ENCODE data around the gene YIPF2. TPM values are rescaled to one million over a fixed set of nuclear protein-coding genes. Genes with fewer than 3 reads are reported as not detected.

Gene YIPF2
- total RNA-seq, 1 experiment from 2014 or later, result 129 TPM

DNA sequence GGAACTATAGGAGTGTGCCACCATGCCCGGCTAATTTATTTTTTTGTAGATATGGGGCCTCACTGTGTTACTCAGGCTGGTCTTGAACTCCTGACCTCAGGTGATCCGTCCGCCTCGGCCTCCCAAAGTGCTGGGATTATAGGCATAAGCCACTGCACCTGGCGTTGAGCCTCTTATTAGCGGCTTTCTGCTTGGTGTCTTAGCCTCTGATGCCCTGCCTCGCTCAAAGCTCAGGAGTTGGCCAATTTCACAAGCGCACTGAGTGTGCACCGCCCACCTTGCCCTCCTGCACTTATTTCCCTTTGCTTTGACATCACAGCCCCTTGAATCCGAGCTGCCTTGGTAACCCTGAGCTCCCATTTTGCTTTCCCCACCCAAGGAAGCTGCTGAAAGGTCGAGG, 10.1 kb downstream of the YIPF2 start:
- DNase-seq (ENCODE audit: low read depth), result no peak
- in situ Hi-C loops (cut with HindIII; ENCODE audit: low pct_unique_long_range_greater_than_20kb, low sequenced_read_pairs), result no loop called here

DNA sequence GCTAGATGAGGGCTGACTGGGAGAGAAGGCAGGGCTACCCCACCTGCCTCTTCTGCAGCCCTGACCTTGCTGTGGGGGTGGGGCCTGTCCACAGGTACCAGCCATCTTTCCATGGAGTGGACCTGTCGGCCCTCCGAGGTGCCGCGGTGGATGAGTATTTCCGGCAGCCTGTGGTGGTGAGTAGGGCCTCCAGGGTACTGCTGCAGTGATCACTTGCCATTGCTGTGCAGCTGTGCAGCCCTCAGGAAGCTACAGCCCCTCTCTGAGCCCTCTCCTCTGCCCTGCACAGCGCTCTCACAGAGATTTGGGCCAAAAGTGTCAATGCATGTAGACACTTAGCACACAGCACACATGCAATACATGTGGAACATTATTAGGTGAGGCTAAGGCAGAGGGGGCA, 11.8 kb downstream of the YIPF2 start:
- in situ Hi-C loops (cut with HindIII; ENCODE audit: low pct_unique_long_range_greater_than_20kb, low sequenced_read_pairs), result no loop called here
- DNase-seq (ENCODE audit: low read depth), result no peak

DNA sequence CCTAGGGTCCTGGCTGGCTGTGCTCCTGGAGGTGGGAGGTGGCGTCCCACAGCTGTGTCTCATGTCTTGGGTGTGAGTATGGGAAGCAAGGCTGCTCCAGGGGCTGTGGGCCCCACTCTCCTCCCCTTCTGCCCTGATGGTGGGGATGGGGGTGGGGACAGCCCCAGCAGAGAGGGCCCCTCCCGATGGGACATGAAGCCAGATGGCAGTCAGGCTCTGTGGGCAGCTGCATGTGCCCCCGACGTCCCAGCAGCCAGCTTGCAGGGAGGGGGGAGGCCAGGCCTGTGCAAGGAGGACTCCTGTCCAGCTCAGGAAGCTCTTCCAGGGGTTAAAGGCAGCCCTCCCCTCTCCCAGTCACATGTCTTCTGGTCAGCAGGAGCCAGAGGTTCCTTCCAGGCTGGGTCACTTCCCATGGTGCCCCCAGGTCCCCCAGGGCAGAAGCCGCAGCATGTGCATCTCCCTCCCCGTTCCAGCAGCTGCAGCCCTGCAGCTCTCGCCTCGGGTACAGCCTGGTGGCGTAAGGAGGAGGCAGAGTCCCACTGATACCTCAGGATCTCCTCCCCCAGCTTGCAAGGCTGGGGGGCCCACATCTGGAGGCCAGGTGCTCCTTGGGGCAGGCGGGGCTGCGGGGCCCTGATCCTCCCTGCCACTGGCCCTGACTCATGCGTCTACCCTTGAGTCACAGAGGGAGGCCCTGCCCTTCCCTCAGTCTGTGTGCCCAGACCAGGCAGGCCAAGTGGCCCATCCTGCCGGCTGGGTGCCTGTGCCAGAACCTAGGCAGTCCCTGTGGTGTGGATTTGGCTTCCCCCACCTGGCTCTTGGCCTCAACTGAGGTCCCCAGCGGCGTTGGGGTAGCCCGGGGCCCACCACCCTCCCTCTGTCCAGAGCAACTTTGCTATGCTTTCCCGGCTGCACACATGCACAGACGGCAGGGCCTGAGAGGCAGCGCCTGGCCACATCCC, 13.0 kb downstream of the YIPF2 start:
- in situ Hi-C loops (cut with HindIII; ENCODE audit: low pct_unique_long_range_greater_than_20kb, low sequenced_read_pairs), result no loop called here
- peak; percentile 43 for DNase-seq (ENCODE audit: low read depth)

DNA sequence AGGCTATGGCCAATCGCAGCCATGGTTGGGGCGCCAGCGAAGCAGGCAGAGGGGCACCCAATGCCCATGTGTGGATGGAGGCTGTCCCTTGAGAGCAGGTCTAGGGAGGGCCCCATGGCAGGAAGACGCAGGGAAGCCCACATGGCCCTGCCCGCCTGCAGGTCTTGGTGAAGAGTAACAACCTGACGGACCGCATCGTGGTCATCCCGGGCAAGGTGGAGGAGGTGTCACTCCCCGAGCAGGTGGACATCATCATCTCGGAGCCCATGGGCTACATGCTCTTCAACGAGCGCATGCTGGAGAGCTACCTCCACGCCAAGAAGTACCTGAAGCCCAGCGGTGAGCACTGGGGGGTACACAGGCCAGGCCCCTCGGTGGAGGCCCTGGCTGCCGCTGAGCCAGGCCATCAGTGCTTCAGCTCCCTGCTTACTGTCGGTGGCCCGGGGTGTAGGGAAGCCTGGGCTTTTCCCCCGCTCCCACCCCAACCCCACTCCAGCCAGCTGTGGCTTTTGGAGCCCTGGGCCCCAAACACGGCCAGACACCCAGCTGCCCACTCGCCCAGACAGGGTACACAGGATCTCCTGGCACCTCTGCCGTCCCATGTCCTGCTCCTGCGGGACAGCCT, 14.6 kb downstream of the YIPF2 start:
- in situ Hi-C loops (cut with HindIII; ENCODE audit: low pct_unique_long_range_greater_than_20kb, low sequenced_read_pairs), result no loop called here
- DNase-seq (ENCODE audit: low read depth), result no peak

DNA sequence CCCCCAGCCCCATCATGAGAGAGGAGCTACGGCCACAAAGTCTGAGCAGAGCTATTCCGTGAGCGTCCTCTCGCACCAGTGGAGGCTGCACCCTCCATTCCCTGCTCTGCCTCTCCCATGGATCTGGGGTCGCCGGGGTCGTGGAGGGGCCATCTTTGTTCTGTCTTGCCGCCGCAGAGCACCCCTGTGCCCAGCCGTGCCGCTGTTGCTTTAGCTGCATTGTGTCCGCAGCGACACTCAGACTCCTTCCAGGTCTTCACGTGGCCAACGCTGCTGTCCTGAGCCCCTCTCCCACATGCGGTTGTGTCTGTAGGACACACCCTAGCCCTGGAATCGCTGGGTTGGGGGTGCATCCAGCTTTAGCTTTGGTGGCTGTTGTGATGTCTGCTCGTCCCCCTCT, 15.8 kb downstream of the YIPF2 start:
- no peak for DNase-seq (ENCODE audit: low read depth)
- in situ Hi-C loops (cut with HindIII; ENCODE audit: low pct_unique_long_range_greater_than_20kb, low sequenced_read_pairs), result no loop called here

DNA sequence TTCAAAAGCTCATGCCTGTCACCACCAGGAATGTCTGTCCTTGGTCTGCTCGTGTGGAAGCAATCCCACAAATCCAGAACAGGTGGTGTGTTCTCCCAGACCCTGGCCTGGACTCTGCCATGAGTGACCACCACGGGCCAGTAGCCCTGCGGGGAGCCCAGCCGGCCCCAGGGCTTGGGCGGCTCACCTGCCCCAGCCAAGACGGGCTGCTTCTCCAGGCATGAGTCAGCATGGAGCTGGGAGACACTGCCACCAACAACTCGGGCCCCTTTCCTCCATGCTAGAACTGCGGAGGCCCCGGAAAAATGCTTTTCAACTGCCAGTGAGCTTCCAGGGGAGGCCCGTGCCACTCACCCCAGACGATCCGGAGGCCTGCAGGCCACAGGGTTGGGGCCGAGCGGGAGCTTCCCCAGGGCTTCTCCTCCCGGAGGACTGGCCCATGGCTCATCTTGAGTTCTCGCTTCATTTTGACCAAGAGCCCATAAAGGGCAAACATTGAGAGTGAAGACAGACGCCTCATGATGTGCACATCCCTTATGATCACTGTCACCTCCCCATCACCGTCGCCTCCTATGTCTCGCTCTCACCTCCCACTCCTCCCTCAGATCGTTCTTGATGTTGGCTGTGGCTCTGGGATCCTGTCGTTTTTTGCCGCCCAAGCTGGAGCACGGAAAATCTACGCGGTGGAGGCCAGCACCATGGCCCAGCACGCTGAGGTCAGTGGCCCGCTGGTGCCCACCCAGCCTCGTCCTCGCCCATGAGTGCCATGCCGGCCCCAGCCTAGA, 16.7 kb downstream of the YIPF2 start:
- in situ Hi-C loops (cut with HindIII; ENCODE audit: low pct_unique_long_range_greater_than_20kb, low sequenced_read_pairs), result no loop called here

DNA sequence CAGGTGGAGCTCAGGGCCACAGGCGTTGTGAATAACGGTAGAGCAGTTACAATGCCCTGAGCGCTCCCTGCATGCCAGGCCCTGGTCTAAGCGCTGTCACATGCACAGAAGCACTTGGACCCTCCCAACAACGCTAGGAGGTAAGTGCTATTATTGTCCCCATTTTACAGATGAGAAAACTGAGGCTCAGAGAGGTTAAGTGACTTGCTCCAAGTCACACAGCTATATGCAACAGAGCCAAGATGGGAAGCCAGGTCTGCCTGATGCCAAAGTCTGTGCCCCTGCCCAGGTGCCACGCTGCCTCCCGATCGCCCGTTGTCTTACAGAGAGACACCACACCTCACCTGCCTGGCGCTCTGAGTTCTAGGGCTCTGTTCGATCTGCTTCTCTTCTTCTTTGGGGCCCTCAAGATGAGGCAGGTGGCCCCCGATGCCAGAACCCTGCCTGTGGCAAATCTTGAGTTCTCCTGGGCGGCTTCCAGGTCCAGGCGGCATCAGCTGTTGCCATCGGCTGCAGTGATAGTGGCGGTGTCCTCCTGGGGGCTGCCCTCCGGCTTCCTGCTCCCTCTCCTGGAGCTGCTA, 20.0 kb downstream of the YIPF2 start:
- DNase-seq (ENCODE audit: low read depth), result no peak
- in situ Hi-C loops (cut with HindIII; ENCODE audit: low pct_unique_long_range_greater_than_20kb, low sequenced_read_pairs), result no loop called here

More for the DNA sequence above, 16.7 kb downstream of the YIPF2 start:
- DNase-seq (ENCODE audit: low read depth), result no peak

DNA sequence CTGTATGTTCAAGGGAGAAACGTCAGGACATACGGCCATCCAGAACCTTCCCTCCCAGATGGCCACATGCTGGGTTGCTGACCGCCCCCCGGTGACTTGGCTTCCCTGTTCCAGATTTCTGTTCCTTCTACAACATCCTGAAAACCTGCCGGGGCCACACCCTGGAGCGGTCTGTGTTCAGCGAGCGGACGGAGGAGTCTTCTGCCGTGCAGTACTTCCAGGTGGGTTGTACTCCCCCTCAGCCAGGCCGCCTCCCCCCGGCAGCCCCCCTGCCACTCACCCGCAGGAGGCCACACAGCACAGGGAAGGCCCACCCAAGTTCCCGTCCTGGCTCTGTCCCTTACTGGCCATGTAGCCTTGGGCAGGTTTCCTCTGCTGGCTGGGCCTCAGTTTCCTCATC, 20.5 kb downstream of the YIPF2 start:
- in situ Hi-C loops (cut with HindIII; ENCODE audit: low pct_unique_long_range_greater_than_20kb, low sequenced_read_pairs), result no loop called here
- DNase-seq (ENCODE audit: low read depth), result no peak

DNA sequence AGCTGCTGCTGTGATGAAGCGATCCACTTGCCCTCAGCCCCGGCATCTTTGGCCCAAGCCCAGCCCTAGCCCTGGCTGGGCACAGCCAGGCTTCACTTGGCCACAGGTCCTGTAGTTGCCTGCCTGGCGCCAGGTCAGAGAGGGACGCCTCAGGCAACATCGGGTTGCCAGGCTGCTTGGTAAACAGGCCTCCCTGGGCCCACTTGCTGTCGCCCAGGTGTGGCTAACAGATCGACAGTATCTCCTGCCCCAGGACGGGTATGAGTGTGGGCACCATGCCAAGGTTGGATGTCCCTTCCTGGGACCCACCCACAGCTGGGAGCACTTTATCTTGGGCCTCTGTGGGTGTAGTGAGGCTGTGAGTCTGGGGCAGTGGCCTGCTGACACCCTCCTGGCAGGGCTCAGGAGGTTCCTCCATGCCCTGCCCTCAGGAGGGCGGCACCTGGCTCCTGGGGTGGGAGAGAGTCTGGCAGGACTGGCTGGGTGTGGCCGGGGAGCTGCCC, 29.2 kb downstream of the YIPF2 start:
- DNase-seq (ENCODE audit: low read depth), result no peak
- in situ Hi-C loops (cut with HindIII; ENCODE audit: low pct_unique_long_range_greater_than_20kb, low sequenced_read_pairs), result no loop called here

DNA sequence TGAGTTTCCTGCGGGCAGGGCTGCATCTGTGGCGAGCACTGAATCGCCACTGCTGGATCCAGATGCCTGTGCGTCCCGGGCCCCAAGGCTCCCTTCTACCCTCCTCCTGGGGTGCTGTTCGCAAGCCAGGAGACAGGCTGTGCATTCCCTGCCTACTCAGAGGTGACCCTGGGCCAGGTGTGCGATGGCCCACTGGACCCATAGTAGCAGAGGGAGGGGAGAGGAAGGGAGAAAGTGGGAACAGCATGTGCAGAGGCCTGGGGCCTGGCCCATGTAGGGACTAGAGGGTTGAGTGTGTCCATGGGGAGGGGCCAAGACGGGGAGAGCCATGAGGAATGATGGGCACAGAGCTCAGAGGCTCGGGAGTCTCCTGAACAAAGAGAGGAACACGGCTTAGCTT, 29.8 kb downstream of the YIPF2 start:
- in situ Hi-C loops (cut with HindIII; ENCODE audit: low pct_unique_long_range_greater_than_20kb, low sequenced_read_pairs), result no loop called here
- DNase-seq (ENCODE audit: low read depth), result no peak

DNA sequence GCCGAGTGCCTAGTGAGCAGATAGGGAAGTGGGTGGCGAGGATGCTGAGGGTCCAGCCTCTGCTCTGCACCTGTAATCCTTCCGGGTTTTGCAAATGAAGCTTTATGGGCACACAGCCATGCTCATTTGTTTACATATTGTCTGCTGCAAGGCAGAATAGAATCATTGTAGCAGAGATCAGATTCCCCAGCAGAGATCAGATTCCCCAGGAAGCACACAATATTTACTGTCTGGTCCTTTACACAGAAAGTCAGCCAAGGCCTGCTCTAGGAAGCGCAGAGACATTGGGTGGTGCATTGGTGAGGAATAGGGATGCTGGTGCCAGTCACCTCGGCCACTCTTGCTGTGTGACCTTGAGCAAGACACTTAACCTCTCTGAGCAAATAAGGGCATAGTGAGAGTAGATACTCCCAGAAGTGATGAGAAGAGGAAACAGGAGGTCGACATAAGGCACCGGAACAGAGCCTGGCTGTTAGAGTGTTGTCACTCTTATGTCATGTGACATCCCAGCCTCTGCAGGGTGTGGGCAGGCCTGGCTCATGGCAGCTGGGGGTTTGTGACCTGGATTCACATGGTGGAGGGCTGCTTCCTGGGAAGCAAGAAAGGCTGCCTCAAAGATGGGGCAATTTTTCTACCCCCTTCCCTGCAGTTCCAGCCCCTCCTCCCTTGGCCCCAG, 31.4 kb downstream of the YIPF2 start:
- in situ Hi-C loops (cut with HindIII; ENCODE audit: low pct_unique_long_range_greater_than_20kb, low sequenced_read_pairs), result no loop called here
- no peak for DNase-seq (ENCODE audit: low read depth)

DNA sequence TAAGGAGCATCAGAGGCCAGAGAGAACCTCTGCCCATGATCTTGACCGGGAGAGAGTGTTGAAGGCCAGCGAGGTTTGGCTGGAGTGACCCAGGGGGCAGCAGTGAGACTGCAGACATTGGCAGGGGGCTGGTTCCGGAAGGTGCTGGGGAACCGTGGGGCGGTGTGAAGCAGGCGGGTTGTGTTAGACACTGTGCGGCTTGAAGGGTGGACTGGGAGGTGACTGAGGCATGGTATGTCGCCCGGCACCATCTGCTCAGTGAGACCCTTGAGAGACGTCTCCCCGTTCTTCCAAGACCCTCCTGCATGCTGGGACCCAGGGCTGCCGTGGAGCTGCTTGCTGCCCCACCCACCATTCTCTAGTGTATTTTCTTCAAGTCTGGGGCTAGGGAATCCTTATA, 32.5 kb downstream of the YIPF2 start:
- in situ Hi-C loops (cut with HindIII; ENCODE audit: low pct_unique_long_range_greater_than_20kb, low sequenced_read_pairs), result no loop called here

DNA sequence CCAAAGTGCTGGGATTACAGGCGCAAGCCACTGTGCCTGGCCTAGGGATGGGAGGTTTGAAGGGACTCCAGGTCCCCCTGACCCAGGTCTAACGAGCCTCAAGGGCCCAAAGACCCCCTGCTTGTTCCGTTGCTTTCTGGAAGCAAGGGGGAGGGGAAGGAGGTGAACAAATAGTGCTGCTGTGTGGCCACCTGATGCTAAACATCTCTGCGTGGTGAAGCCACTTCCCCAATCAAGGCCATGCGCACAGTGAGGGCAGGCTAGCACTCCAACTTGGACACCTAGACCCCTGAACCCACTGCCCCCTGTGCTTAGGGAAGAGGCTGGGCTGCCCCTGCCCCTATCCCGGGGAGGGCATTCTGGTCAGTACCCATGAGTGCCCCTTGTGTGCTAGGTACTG, 33.1 kb downstream of the YIPF2 start:
- no peak for DNase-seq (ENCODE audit: low read depth)
- in situ Hi-C loops (cut with HindIII; ENCODE audit: low pct_unique_long_range_greater_than_20kb, low sequenced_read_pairs), result no loop called here

More for the DNA sequence above, 32.5 kb downstream of the YIPF2 start:
- DNase-seq (ENCODE audit: low read depth), result no peak

DNA sequence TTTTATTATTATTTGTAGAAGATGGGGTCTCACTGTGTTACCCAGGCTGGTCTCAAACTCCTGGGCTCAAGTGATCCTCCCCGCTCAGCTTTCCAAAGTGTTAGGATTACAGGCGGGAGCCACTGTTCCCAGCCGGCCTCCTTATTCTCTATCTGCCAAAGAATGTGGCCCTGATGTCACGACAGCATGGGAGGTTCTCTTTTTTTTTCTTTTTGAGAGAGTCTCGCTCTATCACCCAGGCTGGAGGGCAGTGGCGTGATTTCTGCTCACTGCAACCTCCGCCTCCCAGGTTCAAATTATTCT, 33.6 kb downstream of the YIPF2 start:
- in situ Hi-C loops (cut with HindIII; ENCODE audit: low pct_unique_long_range_greater_than_20kb, low sequenced_read_pairs), result no loop called here
- no peak for DNase-seq (ENCODE audit: low read depth)

DNA sequence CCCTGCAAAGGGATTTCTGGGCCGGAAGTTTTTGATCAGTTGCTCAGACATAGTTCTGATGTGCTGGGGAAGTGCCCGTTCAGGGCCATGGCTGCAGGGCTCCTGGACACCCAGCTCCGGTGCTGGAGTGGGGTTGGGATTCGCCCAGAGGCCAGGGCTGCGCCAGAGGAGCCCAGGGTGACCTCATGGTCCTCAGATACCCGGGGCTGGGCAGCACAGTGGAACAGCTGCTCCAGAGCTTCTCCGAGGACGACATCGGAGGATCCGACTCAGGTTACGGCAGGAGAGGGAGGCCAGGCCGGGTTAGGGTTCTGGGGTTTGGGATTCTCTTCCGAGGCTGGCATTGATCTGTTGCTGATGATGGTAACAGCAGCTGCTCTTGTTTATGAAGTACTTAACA, 36.2 kb downstream of the YIPF2 start:
- in situ Hi-C loops (cut with HindIII; ENCODE audit: low pct_unique_long_range_greater_than_20kb, low sequenced_read_pairs), result no loop called here
- no peak for DNase-seq (ENCODE audit: low read depth)

DNA sequence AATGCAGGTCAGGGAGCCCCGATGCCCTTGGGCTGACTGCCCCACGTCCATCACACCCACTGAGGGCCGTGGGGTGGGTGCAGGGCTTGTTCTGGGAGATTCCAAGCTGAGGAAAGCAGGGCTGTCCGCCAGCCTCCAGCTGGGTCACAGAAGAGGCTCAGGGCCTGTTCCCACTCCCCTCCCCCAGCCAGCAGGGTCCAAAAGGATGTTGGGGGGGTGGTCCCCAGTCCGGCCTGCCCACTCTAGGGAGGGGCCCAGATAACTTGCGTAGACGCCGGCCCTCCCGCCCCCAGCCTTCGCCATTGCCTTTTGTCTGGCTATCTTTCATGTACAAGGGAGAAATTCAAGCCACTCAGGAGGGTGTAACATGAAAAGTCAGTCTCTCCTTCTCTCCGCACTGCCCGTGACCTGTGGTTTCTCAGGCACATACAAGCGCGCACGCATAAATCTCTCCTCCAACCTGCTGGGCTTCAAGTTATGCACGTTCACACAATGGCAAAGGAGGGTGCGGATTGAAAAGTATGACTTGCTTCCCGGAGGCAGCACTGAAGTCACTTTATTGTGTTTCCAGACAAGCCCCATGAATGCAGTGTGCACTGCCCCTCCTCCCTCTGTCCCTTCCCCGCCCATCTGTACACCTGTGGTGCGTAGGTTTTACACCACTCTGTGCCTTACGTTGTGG, 36.9 kb downstream of the YIPF2 start:
- no peak for DNase-seq (ENCODE audit: low read depth)
- in situ Hi-C loops (cut with HindIII; ENCODE audit: low pct_unique_long_range_greater_than_20kb, low sequenced_read_pairs), result no loop called here

DNA sequence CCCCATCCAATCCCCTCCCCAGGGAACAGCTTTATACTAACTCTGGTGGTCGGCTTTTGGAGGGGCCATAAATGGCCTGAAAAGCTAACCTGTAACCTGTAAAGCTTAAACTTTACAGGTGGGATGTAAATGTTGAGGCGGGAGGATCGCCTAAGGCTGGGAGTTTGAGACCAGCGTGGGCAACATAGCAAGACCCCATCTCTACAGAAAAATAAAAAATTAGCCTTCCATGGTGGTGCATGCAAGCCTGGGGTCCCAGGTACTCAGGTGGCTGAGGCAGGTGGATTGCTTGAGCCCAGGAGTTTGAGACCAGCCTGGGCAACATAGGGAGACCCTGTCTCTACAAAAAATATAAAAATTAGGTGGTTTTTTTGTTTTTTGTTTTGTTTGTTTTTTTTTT, 38.6 kb downstream of the YIPF2 start:
- DNase-seq (ENCODE audit: low read depth), result no peak
- in situ Hi-C loops (cut with HindIII; ENCODE audit: low pct_unique_long_range_greater_than_20kb, low sequenced_read_pairs), result no loop called here

DNA sequence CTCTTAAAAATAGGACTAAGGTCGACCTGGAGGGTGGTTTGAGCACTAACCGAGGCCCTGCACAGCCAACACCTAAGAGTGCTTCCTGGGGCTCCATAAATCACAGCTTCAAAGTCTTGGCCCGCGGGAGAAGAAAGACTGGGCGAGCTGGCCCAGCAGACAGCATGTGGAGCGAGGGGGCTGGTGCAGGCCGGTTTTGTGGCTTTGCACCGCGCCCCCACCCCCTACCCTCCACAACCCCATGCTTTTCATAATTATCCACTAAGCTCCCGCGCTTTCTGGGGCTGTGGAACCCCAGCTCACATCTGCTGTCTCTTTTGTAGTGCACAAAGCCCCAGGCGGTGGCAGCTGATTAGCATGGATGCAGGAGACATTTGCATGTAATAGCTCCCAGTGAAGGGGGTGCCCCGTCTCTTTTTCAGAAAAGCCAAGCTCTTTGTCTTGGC, 40.0 kb downstream of the YIPF2 start:
- in situ Hi-C loops (cut with HindIII; ENCODE audit: low pct_unique_long_range_greater_than_20kb, low sequenced_read_pairs), result no loop called here
- no peak for DNase-seq (ENCODE audit: low read depth)
